ENCODE measurements around the gene SLF1. TPM values are rescaled to one million over a fixed set of nuclear protein-coding genes. Genes with fewer than 3 reads are reported as not detected.

Gene SLF1
- total RNA-seq, 1 donor = 11.2 TPM

DNA sequence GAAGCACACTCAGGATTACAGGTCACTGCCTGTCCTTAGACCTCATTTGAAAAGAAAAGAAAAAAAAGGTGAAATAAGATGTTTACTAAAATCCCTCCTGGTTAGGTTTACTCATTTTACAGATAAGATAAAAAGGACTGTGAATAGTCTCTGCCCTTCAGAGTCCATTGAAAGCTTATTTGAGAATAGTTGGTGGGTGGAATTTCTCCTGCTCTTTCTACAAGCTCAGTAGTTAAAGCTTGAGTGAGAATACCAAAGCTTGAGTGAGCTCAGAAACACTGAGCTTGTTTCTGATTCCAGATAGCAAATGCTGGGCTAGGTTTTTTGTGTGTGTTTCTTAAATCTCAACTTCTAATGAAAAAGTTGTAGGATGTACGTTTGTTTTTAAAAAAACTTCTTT lies 106.7 kb downstream of the SLF1 start:
- DNase-seq (ENCODE audit: low read depth) = no peak
- TF ChIP-seq, protein P1, sequence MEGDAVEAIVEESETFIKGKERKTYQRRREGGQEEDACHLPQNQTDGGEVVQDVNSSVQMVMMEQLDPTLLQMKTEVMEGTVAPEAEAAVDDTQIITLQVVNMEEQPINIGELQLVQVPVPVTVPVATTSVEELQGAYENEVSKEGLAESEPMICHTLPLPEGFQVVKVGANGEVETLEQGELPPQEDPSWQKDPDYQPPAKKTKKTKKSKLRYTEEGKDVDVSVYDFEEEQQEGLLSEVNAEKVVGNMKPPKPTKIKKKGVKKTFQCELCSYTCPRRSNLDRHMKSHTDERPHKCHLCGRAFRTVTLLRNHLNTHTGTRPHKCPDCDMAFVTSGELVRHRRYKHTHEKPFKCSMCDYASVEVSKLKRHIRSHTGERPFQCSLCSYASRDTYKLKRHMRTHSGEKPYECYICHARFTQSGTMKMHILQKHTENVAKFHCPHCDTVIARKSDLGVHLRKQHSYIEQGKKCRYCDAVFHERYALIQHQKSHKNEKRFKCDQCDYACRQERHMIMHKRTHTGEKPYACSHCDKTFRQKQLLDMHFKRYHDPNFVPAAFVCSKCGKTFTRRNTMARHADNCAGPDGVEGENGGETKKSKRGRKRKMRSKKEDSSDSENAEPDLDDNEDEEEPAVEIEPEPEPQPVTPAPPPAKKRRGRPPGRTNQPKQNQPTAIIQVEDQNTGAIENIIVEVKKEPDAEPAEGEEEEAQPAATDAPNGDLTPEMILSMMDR (IDR thresholded peaks at IDR 0.05; ENCODE audit: insufficient read depth, low read length) = no peak
- H3K4me3 ChIP-seq (ENCODE audit: low read depth, low read length) = no peak overlapping the region

DNA sequence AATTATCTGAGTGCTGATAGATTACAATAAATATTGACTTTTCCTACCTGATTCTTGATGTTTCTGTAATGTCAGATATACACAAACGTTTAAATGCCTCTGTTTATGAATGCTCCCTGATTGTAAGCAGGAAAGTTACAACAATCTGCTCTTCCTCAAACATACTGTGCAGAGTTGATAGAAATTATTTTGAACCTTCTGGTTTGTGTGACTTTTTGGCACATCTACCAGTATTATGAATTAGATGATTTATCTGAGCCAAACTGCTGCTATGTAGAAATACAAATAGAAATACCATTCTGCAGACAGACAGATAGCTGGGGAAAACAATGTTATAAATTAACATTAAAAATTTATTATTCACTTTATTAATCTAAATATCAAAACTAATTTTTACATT lies 113.0 kb downstream of the SLF1 start:
- no peak for DNase-seq (ENCODE audit: low read depth)
- TF ChIP-seq, protein P1 (IDR thresholded peaks at IDR 0.05; ENCODE audit: insufficient read depth, low read length) = no peak
- H3K4me3 ChIP-seq (ENCODE audit: low read depth, low read length) = no peak overlapping the region

DNA sequence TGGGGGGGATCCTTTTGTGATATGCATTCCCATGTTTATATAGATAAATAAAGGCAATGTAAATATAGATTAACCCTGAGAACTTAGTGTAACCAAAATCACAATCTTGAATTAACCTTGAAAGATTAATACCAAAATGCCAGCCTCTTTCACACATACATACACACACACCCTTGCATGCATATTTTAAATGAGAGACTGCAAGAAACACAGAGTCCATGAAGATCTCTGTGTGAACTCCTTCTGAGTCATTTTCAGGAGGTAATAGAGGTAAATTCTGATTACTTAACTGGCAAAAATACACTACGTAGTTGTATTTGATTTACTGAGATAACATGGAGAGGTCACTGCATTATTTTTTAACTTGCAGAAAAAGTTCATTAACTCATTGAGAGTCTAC lies 118.0 kb downstream of the SLF1 start:
- no peak overlapping the region for H3K4me3 ChIP-seq (ENCODE audit: low read depth, low read length)
- TF ChIP-seq, protein P1 (IDR thresholded peaks at IDR 0.05; ENCODE audit: insufficient read depth, low read length) = no peak
- no peak for DNase-seq (ENCODE audit: low read depth)

DNA sequence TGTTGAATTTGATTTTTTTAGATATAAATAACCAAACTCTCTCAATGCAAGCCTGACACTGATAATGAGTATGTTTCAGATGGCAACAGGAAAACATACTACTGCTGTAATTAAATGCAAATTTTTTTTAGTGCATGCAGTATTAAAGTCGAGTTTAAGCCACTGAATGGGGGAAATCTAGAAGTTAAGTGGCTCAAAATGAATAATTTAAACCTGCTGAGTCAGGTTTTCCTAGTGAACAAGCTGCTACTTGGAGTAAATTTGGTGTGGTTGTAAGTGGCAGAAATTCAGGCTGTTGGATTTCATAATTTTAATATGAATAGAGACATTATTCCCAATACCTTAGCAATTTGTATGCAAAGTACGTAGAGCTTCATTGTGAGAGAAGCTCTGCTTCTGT lies 121.8 kb downstream of the SLF1 start:
- no peak overlapping the region for H3K4me3 ChIP-seq (ENCODE audit: low read depth, low read length)
- TF ChIP-seq, protein P1 (IDR thresholded peaks at IDR 0.05; ENCODE audit: insufficient read depth, low read length) = no peak
- DNase-seq (ENCODE audit: low read depth) = no peak

DNA sequence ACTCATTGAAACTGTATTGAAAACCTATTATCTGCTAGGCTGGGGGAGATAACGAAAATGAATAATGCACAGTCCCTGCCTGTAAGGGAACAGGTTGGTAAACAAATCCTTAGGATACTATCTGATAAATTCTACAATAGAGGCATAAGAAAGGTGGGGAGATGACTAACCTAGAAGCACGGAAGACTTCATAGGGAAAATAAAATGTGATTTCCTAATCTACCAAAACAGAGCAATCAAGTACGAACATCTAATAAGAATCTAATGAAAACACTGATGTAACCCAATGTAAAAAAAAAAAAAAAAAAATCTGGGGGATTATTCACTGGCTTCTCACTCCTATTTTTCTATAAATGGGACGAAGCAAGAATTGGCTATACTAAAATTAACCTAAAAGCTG lies 124.4 kb downstream of the SLF1 start:
- TF ChIP-seq, protein P1 (IDR thresholded peaks at IDR 0.05; ENCODE audit: insufficient read depth, low read length) = no peak
- no peak for DNase-seq (ENCODE audit: low read depth)

DNA sequence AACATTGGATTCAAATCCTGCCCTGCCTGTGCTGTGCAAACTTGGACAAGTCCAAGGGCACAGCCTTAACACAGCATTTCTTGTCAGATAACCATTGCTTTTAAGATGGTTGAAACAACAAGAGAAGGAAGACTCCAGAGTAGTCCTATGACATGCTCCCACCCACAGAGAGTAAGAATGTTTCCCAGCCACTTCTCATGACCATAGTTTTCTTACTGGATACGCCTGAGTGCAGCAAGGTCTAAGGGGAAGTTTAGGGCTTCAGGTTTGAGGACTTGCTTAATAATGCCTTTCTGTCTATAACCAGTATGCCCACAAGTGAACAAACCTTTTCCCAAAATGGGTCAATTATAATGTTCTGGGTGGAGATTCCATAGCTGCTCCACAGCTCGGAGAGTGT lies 126.4 kb downstream of the SLF1 start:
- no peak overlapping the region for H3K4me3 ChIP-seq (ENCODE audit: low read depth, low read length)
- TF ChIP-seq, protein P1 (IDR thresholded peaks at IDR 0.05; ENCODE audit: insufficient read depth, low read length) = no peak
- no peak for DNase-seq (ENCODE audit: low read depth)

More for the DNA sequence above, 124.4 kb downstream of the SLF1 start:
- H3K4me3 ChIP-seq (ENCODE audit: low read depth, low read length) = no peak overlapping the region

Data from fibroblast of the aortic adventitia (primary cell).